ENCODE data around the gene S1PR3. TPM values are rescaled to one million over a fixed set of nuclear protein-coding genes. Genes with fewer than 3 reads are reported as not detected.

S1PR3 gene
- total RNA-seq, 2 donors from 2014 or later: not detected

GRCh38 chr9:89021154-89021803 lies 30.0 kb downstream of the S1PR3 start:
- Mint-ChIP-seq H3K9me3 (no peaks in the 10 kb centered on the region), H3K4me3 (no peak overlapping the region), H3K4me1 (no peaks in the 10 kb centered on the region), H3K27ac (no peak overlapping the region), H3K36me3 (ENCODE audit: low read depth) (no peaks in the 10 kb centered on the region), H3K27me3 (no peaks in the 10 kb centered on the region)
- ATAC-seq (replicated peaks): no peak

GRCh38 chr9:89022001-89022759 lies 30.9 kb downstream of the S1PR3 start:
- Mint-ChIP-seq H3K4me1 (no peaks in the 10 kb centered on the region), H3K27ac (no peak overlapping the region), H3K4me3 (no peak overlapping the region), H3K36me3 (ENCODE audit: low read depth) (no peaks in the 10 kb centered on the region), H3K9me3 (no peaks in the 10 kb centered on the region), H3K27me3 (peaks cover 4% of the 10 kb centered on the region)
- ATAC-seq (replicated peaks): no peak

GRCh38 chr9:89022902-89023301 lies 31.6 kb downstream of the S1PR3 start:
- H3K27ac Mint-ChIP-seq: no peak overlapping the region
- no peaks in the 10 kb centered on the region for H3K9me3 Mint-ChIP-seq
- ATAC-seq (replicated peaks): no peak
- peaks cover 4% of the 10 kb centered on the region for H3K27me3 Mint-ChIP-seq
- no peaks in the 10 kb centered on the region for H3K36me3 Mint-ChIP-seq (ENCODE audit: low read depth)
- no peaks in the 10 kb centered on the region for H3K4me1 Mint-ChIP-seq
- no peak overlapping the region for H3K4me3 Mint-ChIP-seq

- H3K27me3 Mint-ChIP-seq: peaks cover 7% of the 10 kb centered on the region
- H3K27ac Mint-ChIP-seq: no peak overlapping the region
- no peak for ATAC-seq (replicated peaks)
- no peaks in the 10 kb centered on the region for H3K4me1 Mint-ChIP-seq
- no peaks in the 10 kb centered on the region for H3K36me3 Mint-ChIP-seq (ENCODE audit: low read depth)
- H3K9me3 Mint-ChIP-seq: no peaks in the 10 kb centered on the region
- H3K4me3 Mint-ChIP-seq: no peak overlapping the region
Measured at GRCh38 chr9:89023740-89024139, 32.5 kb downstream of the S1PR3 start.

GRCh38 chr9:89024727-89025126 lies 33.5 kb downstream of the S1PR3 start:
- Mint-ChIP-seq H3K4me1 (no peaks in the 10 kb centered on the region), H3K9me3 (no peaks in the 10 kb centered on the region), H3K27me3 (peaks cover 7% of the 10 kb centered on the region), H3K27ac (no peak overlapping the region), H3K36me3 (ENCODE audit: low read depth) (no peaks in the 10 kb centered on the region), H3K4me3 (no peak overlapping the region)
- no peak for ATAC-seq (replicated peaks)

GRCh38 chr9:89025553-89025952 lies 34.3 kb downstream of the S1PR3 start:
- no peaks in the 10 kb centered on the region for H3K36me3 Mint-ChIP-seq (ENCODE audit: low read depth)
- ATAC-seq (replicated peaks): no peak
- peaks cover 6% of the 10 kb centered on the region for H3K9me3 Mint-ChIP-seq
- H3K4me3 Mint-ChIP-seq: no peak overlapping the region
- no peaks in the 10 kb centered on the region for H3K4me1 Mint-ChIP-seq
- peaks cover 7% of the 10 kb centered on the region for H3K27me3 Mint-ChIP-seq
- no peak overlapping the region for H3K27ac Mint-ChIP-seq

GRCh38 chr9:89026876-89027275 lies 35.6 kb downstream of the S1PR3 start:
- H3K36me3 Mint-ChIP-seq (ENCODE audit: low read depth): no peaks in the 10 kb centered on the region
- H3K4me3 Mint-ChIP-seq: no peak overlapping the region
- no peak for ATAC-seq (replicated peaks)
- H3K4me1 Mint-ChIP-seq: no peaks in the 10 kb centered on the region
- no peak overlapping the region for H3K27ac Mint-ChIP-seq
- H3K27me3 Mint-ChIP-seq: peaks cover 12% of the 10 kb centered on the region
- H3K9me3 Mint-ChIP-seq: peaks cover 9% of the 10 kb centered on the region

GRCh38 chr9:89029788-89030187 lies 38.5 kb downstream of the S1PR3 start:
- ATAC-seq (replicated peaks): no peak
- Mint-ChIP-seq H3K4me1 (no peaks in the 10 kb centered on the region), H3K36me3 (ENCODE audit: low read depth) (no peaks in the 10 kb centered on the region), H3K27ac (no peak overlapping the region), H3K27me3 (peaks cover 21% of the 10 kb centered on the region), H3K9me3 (peaks cover 9% of the 10 kb centered on the region), H3K4me3 (no peak overlapping the region)

- H3K4me1 Mint-ChIP-seq: no peaks in the 10 kb centered on the region
- H3K27ac Mint-ChIP-seq: no peak overlapping the region
- H3K4me3 Mint-ChIP-seq: no peak overlapping the region
- no peak for ATAC-seq (replicated peaks)
- peaks cover 19% of the 10 kb centered on the region for H3K27me3 Mint-ChIP-seq
- peaks cover 9% of the 10 kb centered on the region for H3K9me3 Mint-ChIP-seq
- H3K36me3 Mint-ChIP-seq (ENCODE audit: low read depth): no peaks in the 10 kb centered on the region
Measured at GRCh38 chr9:89032173-89032572, 40.9 kb downstream of the S1PR3 start.

- H3K4me1 Mint-ChIP-seq: no peaks in the 10 kb centered on the region
- H3K27me3 Mint-ChIP-seq: peaks cover 19% of the 10 kb centered on the region
- no peak overlapping the region for H3K4me3 Mint-ChIP-seq
- H3K27ac Mint-ChIP-seq: no peak overlapping the region
- no peak for ATAC-seq (replicated peaks)
- H3K9me3 Mint-ChIP-seq: peaks cover 9% of the 10 kb centered on the region
- H3K36me3 Mint-ChIP-seq (ENCODE audit: low read depth): no peaks in the 10 kb centered on the region
Measured at GRCh38 chr9:89032661-89033060, 41.4 kb downstream of the S1PR3 start.

- ATAC-seq (replicated peaks): no peak
- no peak overlapping the region for H3K4me3 Mint-ChIP-seq
- H3K9me3 Mint-ChIP-seq: no peaks in the 10 kb centered on the region
- H3K36me3 Mint-ChIP-seq (ENCODE audit: low read depth): no peaks in the 10 kb centered on the region
- H3K27me3 Mint-ChIP-seq: peaks cover 15% of the 10 kb centered on the region
- no peak overlapping the region for H3K27ac Mint-ChIP-seq
- H3K4me1 Mint-ChIP-seq: no peaks in the 10 kb centered on the region
Measured at GRCh38 chr9:89036383-89036782, 45.1 kb downstream of the S1PR3 start.

- no peaks in the 10 kb centered on the region for H3K4me1 Mint-ChIP-seq
- no peaks in the 10 kb centered on the region for H3K9me3 Mint-ChIP-seq
- H3K27me3 Mint-ChIP-seq: peaks cover 12% of the 10 kb centered on the region
- H3K27ac Mint-ChIP-seq: no peak overlapping the region
- no peaks in the 10 kb centered on the region for H3K36me3 Mint-ChIP-seq (ENCODE audit: low read depth)
- no peak for ATAC-seq (replicated peaks)
- H3K4me3 Mint-ChIP-seq: no peak overlapping the region
Measured at GRCh38 chr9:89036891-89037290, 45.6 kb downstream of the S1PR3 start.

- Mint-ChIP-seq H3K27me3 (peaks cover 9% of the 10 kb centered on the region), H3K36me3 (ENCODE audit: low read depth) (no peaks in the 10 kb centered on the region), H3K4me1 (no peaks in the 10 kb centered on the region), H3K27ac (no peak overlapping the region), H3K4me3 (no peak overlapping the region), H3K9me3 (no peaks in the 10 kb centered on the region)
- ATAC-seq (replicated peaks): no peak
Measured at GRCh38 chr9:89037346-89037745, 46.1 kb downstream of the S1PR3 start.

- Mint-ChIP-seq H3K27ac (no peak overlapping the region), H3K4me3 (no peak overlapping the region), H3K9me3 (no peaks in the 10 kb centered on the region), H3K4me1 (no peaks in the 10 kb centered on the region), H3K36me3 (ENCODE audit: low read depth) (no peaks in the 10 kb centered on the region), H3K27me3 (peaks cover 9% of the 10 kb centered on the region)
- no peak for ATAC-seq (replicated peaks)
Measured at GRCh38 chr9:89037891-89038290, 46.6 kb downstream of the S1PR3 start.

GRCh38 chr9:89038382-89039103 lies 47.3 kb downstream of the S1PR3 start:
- no peak for ATAC-seq (replicated peaks)
- Mint-ChIP-seq H3K27ac (no peak overlapping the region), H3K27me3 (peaks cover 9% of the 10 kb centered on the region), H3K4me3 (no peak overlapping the region), H3K9me3 (no peaks in the 10 kb centered on the region), H3K4me1 (no peaks in the 10 kb centered on the region), H3K36me3 (ENCODE audit: low read depth) (no peaks in the 10 kb centered on the region)

All from activated T-helper 17 cell treated with anti-CD3 and anti-CD28 coated beads, Interleukin-2, amount 50 U/mL, for 72 hours (primary cell).